ENCODE data around the gene FBXO38. TPM values are rescaled to one million over a fixed set of nuclear protein-coding genes. Genes with fewer than 3 reads are reported as not detected.

Gene FBXO38
- total RNA-seq, 4 donors from 2014 or later, result 29.5 to 46.5 (median 34.0) TPM

- no peaks in the 10 kb centered on the region for H3K9me3 ChIP-seq
- H3K4me1 ChIP-seq, result peaks cover 0 to 3% (median 0%) of the 10 kb centered on the region in 4 donors
- WGBS, result 82% methylated on average over 6 of the region's 6 CpGs
- peaks cover 48 to 91% (median 77%) of the 10 kb centered on the region in 4 donors for H3K36me3 ChIP-seq
- DNase-seq (ENCODE audit: extremely low spot score), result no peak
- TF ChIP-seq POLR2AphosphoS5 (IDR thresholded peaks at IDR 0.05), result no peak
- H3K27me3 ChIP-seq, result no peaks in the 10 kb centered on the region
- no peak overlapping the region for H3K27ac ChIP-seq (replicated peaks in 1 of 4)
- H3K4me3 ChIP-seq, result no peak overlapping the region
- intact Hi-C loops (cut with DNase I), result no loop called here
Observed at GRCh38 chr5:148437249-148437648, 53.5 kb downstream of the FBXO38 start.

- TF ChIP-seq POLR2A (IDR thresholded peaks at IDR 0.05; ENCODE audit: low read depth), result no peak
- TF ChIP-seq EP300 (IDR thresholded peaks at IDR 0.05), result no peak
- no peak for TF ChIP-seq POLR2AphosphoS5 (IDR thresholded peaks at IDR 0.05)
- no peak for TF ChIP-seq CTCF (IDR thresholded peaks at IDR 0.05)
- WGBS, result 88% methylated on average over 2 of the region's 2 CpGs
- Histone ChIP-seq H3K27ac (replicated peaks in 1 of 4) (no peak overlapping the region), H3K36me3 (peaks cover 37 to 92% (median 77%) of the 10 kb centered on the region in 4 donors), H3K9me3 (no peaks in the 10 kb centered on the region), H3K4me1 (peaks cover 0 to 3% (median 0%) of the 10 kb centered on the region in 4 donors), H3K27me3 (no peaks in the 10 kb centered on the region), H3K4me3 (no peak overlapping the region)
- intact Hi-C loops (cut with DNase I), result no loop called here
- no peak for DNase-seq (ENCODE audit: extremely low spot score)
Observed at GRCh38 chr5:148438933-148439332, 55.2 kb downstream of the FBXO38 start.

GRCh38 chr5:148443241-148443640, 59.5 kb downstream of the FBXO38 start:
- Histone ChIP-seq H3K27ac (replicated peaks in 1 of 4) (no peak overlapping the region), H3K36me3 (peaks cover 13 to 51% (median 46%) of the 10 kb centered on the region in 4 donors), H3K9me3 (no peaks in the 10 kb centered on the region), H3K27me3 (no peaks in the 10 kb centered on the region), H3K4me3 (no peak overlapping the region), H3K4me1 (peaks cover 0 to 3% (median 0%) of the 10 kb centered on the region in 4 donors)
- DNase-seq (ENCODE audit: extremely low spot score), result no peak
- no peak for TF ChIP-seq CTCF (IDR thresholded peaks at IDR 0.05)
- intact Hi-C loops (cut with DNase I), result loop anchor here (5.0 to 10.0 kb wide), 2 partner anchors 39 to 592 kb away; no protein-coding TSS in a partner anchor
- WGBS, result 71% methylated on average over 1 of the region's 1 CpG

- no peak overlapping the region for H3K27ac ChIP-seq (replicated peaks in 1 of 4)
- intact Hi-C loops (cut with DNase I), result loop anchor here (1.0 to 10.0 kb wide), 3 partner anchors 38 to 591 kb away; no protein-coding TSS in a partner anchor
- H3K4me1 ChIP-seq, result peaks cover 0 to under 1% (median 0%) of the 10 kb centered on the region in 4 donors
- H3K27me3 ChIP-seq, result no peaks in the 10 kb centered on the region
- H3K36me3 ChIP-seq, result peaks cover 11 to 43% (median 39%) of the 10 kb centered on the region in 4 donors
- TF ChIP-seq CTCF (IDR thresholded peaks at IDR 0.05), result peak; percentile 70 to 74 (median 74)
- TF ChIP-seq POLR2AphosphoS5 (IDR thresholded peaks at IDR 0.05), result no peak
- 17% methylated on average over 5 of the region's 5 CpGs for WGBS
- no peaks in the 10 kb centered on the region for H3K9me3 ChIP-seq
- no peak overlapping the region for H3K4me3 ChIP-seq
- no peak for DNase-seq (ENCODE audit: extremely low spot score)
Observed at GRCh38 chr5:148443998-148444397, 60.2 kb downstream of the FBXO38 start.

- no peak overlapping the region for H3K4me3 ChIP-seq
- no peak overlapping the region for H3K27ac ChIP-seq (replicated peaks in 1 of 4)
- intact Hi-C loops (cut with DNase I), result loop anchor here (10.0 kb wide), 1 partner anchor 589 kb away; no protein-coding TSS in a partner anchor
- no peak for DNase-seq (ENCODE audit: extremely low spot score)
- H3K4me1 ChIP-seq, result no peaks in the 10 kb centered on the region
- peaks cover 8 to 28% (median 23%) of the 10 kb centered on the region in 4 donors for H3K36me3 ChIP-seq
- no peaks in the 10 kb centered on the region for H3K27me3 ChIP-seq
- no peaks in the 10 kb centered on the region for H3K9me3 ChIP-seq
- TF ChIP-seq POLR2A (IDR thresholded peaks at IDR 0.05; ENCODE audit: low read depth) (no peak), EP300 (IDR thresholded peaks at IDR 0.05) (no peak), CTCF (IDR thresholded peaks at IDR 0.05) (no peak), POLR2AphosphoS5 (IDR thresholded peaks at IDR 0.05) (no peak)
- 91% methylated on average over 3 of the region's 3 CpGs for WGBS
Observed at GRCh38 chr5:148445578-148445977, 61.8 kb downstream of the FBXO38 start.

Data from esophagus muscularis mucosa (tissue), 4 donors.